ENCODE data around the gene LIX1L. TPM values are rescaled to one million over a fixed set of nuclear protein-coding genes. Genes with fewer than 3 reads are reported as not detected.
A peak's percentile ranks its signal among the peaks of the same experiment; 100 is the strongest.

The LIX1L gene
- total RNA-seq, 2 experiments from 2014 or later: 49.5 to 57.5 TPM

GRCh38 chr1:145893306-145894055 lies 64.3 kb downstream of the LIX1L start:
- Mint-ChIP-seq H3K36me3 (ENCODE audit: low read depth) (no peaks in the 10 kb centered on the region), H3K4me3 (no peak overlapping the region), H3K4me1 (no peaks in the 10 kb centered on the region), H3K27me3 (no peaks in the 10 kb centered on the region), H3K27ac (no peak overlapping the region), H3K9me3 (no peaks in the 10 kb centered on the region)
- no peak for DNase-seq
- ChIA-PET POLR2A (no interaction called here), CTCF (interaction anchor here (1.1 to 2.9 kb wide), 6 partner anchors 9 to 121 kb away, joined by 3 to 10 read pairs (median 5); partner anchors contain the start of genes NUDT17 and RBM8A)

- no peaks in the 10 kb centered on the region for H3K27me3 Mint-ChIP-seq
- CTCF ChIA-PET: interaction anchor here (0.6 to 2.9 kb wide), 13 partner anchors 8 to 121 kb away, joined by 3 to 10 read pairs (median 5); partner anchors contain the start of genes NUDT17 and RBM8A
- H3K27ac Mint-ChIP-seq: no peak overlapping the region
- no peak overlapping the region for H3K4me3 Mint-ChIP-seq
- H3K9me3 Mint-ChIP-seq: no peaks in the 10 kb centered on the region
- no peaks in the 10 kb centered on the region for H3K4me1 Mint-ChIP-seq
- no peak for DNase-seq
- POLR2A ChIA-PET: no interaction called here
- H3K36me3 Mint-ChIP-seq (ENCODE audit: low read depth): no peaks in the 10 kb centered on the region
Measured at GRCh38 chr1:145892486-145893087, 65.2 kb downstream of the LIX1L start.

- H3K4me3 Mint-ChIP-seq: no peak overlapping the region
- peak; percentile 66 for DNase-seq
- peaks cover under 1% of the 10 kb centered on the region for H3K4me1 Mint-ChIP-seq
- no peaks in the 10 kb centered on the region for H3K36me3 Mint-ChIP-seq (ENCODE audit: low read depth)
- CTCF ChIA-PET: interaction anchor here (0.6 to 2.9 kb wide), 20 partner anchors 8 to 125 kb away, joined by 3 to 10 read pairs (median 4); partner anchors contain the start of genes NUDT17 and RBM8A
- no peaks in the 10 kb centered on the region for H3K9me3 Mint-ChIP-seq
- no peak overlapping the region for H3K27ac Mint-ChIP-seq
- POLR2A ChIA-PET: interaction anchor here (0.5 kb wide), 1 partner anchor 427 kb away, joined by 3 read pairs; no protein-coding TSS in a partner anchor
- no peaks in the 10 kb centered on the region for H3K27me3 Mint-ChIP-seq
Measured at GRCh38 chr1:145891587-145892485, 66.0 kb downstream of the LIX1L start.

GRCh38 chr1:145891143-145891542 lies 66.7 kb downstream of the LIX1L start:
- CTCF ChIA-PET: interaction anchor here (0.6 to 2.9 kb wide), 16 partner anchors 8 to 126 kb away, joined by 3 to 10 read pairs (median 4); no protein-coding TSS in a partner anchor
- Mint-ChIP-seq H3K4me3 (no peak overlapping the region), H3K4me1 (peaks cover 4% of the 10 kb centered on the region), H3K27ac (no peak overlapping the region), H3K27me3 (no peaks in the 10 kb centered on the region), H3K36me3 (ENCODE audit: low read depth) (no peaks in the 10 kb centered on the region), H3K9me3 (no peaks in the 10 kb centered on the region)
- no peak for DNase-seq
- POLR2A ChIA-PET: no interaction called here

GRCh38 chr1:145889722-145890121 lies 68.1 kb downstream of the LIX1L start:
- CTCF ChIA-PET: no interaction called here
- H3K27me3 Mint-ChIP-seq: peaks cover 7% of the 10 kb centered on the region

GRCh38 chr1:145887631-145888030 lies 70.2 kb downstream of the LIX1L start:
- no peaks in the 10 kb centered on the region for H3K9me3 Mint-ChIP-seq
- H3K36me3 Mint-ChIP-seq (ENCODE audit: low read depth): no peaks in the 10 kb centered on the region
- H3K27ac Mint-ChIP-seq: no peak overlapping the region
- H3K27me3 Mint-ChIP-seq: peaks cover 26% of the 10 kb centered on the region
- ChIA-PET CTCF (interaction anchor here (1.0 to 10.8 kb wide), 2 partner anchors 17 to 42 kb away, joined by 3 to 63 read pairs; partner anchors contain the start of gene NUDT17), POLR2A (no interaction called here)
- no peak for DNase-seq
- no peak overlapping the region for H3K4me3 Mint-ChIP-seq
- peaks cover 14% of the 10 kb centered on the region for H3K4me1 Mint-ChIP-seq

More at GRCh38 chr1:145889722-145890121, 68.1 kb downstream of the LIX1L start:
- Mint-ChIP-seq H3K36me3 (ENCODE audit: low read depth) (no peaks in the 10 kb centered on the region), H3K4me1 (peaks cover 12% of the 10 kb centered on the region), H3K27ac (no peak overlapping the region), H3K9me3 (no peaks in the 10 kb centered on the region), H3K4me3 (no peak overlapping the region)
- no peak for DNase-seq
- POLR2A ChIA-PET: no interaction called here

GRCh38 chr1:145886816-145887215 lies 71.0 kb downstream of the LIX1L start:
- POLR2A ChIA-PET: no interaction called here
- H3K36me3 Mint-ChIP-seq (ENCODE audit: low read depth): no peaks in the 10 kb centered on the region
- no peaks in the 10 kb centered on the region for H3K9me3 Mint-ChIP-seq
- peaks cover 14% of the 10 kb centered on the region for H3K4me1 Mint-ChIP-seq
- peaks cover 28% of the 10 kb centered on the region for H3K27me3 Mint-ChIP-seq
- no peak overlapping the region for H3K27ac Mint-ChIP-seq
- H3K4me3 Mint-ChIP-seq: peak overlapping the region; percentile 56
- DNase-seq: no peak
- CTCF ChIA-PET: interaction anchor here (1.0 to 10.8 kb wide), 3 partner anchors 16 to 85 kb away, joined by 3 to 63 read pairs (median 3); partner anchors contain the start of gene NUDT17

GRCh38 chr1:145886390-145886789 lies 71.4 kb downstream of the LIX1L start:
- POLR2A ChIA-PET: no interaction called here
- peaks cover 14% of the 10 kb centered on the region for H3K4me1 Mint-ChIP-seq
- no peak for DNase-seq
- no peaks in the 10 kb centered on the region for H3K9me3 Mint-ChIP-seq
- CTCF ChIA-PET: interaction anchor here (1.2 to 10.8 kb wide), 3 partner anchors 16 to 84 kb away, joined by 3 to 63 read pairs (median 11); partner anchors contain the start of gene NUDT17
- H3K27me3 Mint-ChIP-seq: peaks cover 30% of the 10 kb centered on the region
- peak overlapping the region; percentile 77 for H3K4me3 Mint-ChIP-seq
- no peak overlapping the region for H3K27ac Mint-ChIP-seq
- H3K36me3 Mint-ChIP-seq (ENCODE audit: low read depth): no peaks in the 10 kb centered on the region

- no peaks in the 10 kb centered on the region for H3K9me3 Mint-ChIP-seq
Measured at GRCh38 chr1:145885738-145886287, 72.0 kb downstream of the LIX1L start, which contains the start of gene ANKRD35. TSS of gene ANKRD35 (minus strand) at chr1:145885866. CDS start at chr1:145885758, 108 bp downstream.

GRCh38 chr1:145884675-145885074 lies 73.1 kb downstream of the LIX1L start:
- CTCF ChIA-PET: interaction anchor here (0.6 to 10.8 kb wide), 7 partner anchors 7 to 43 kb away, joined by 3 to 63 read pairs (median 4); partner anchors contain the start of genes NUDT17, PIAS3 and RBM8A
- POLR2A ChIA-PET: no interaction called here
- DNase-seq: no peak
- H3K27ac Mint-ChIP-seq: no peak overlapping the region
- H3K36me3 Mint-ChIP-seq (ENCODE audit: low read depth): no peaks in the 10 kb centered on the region
- peaks cover 33% of the 10 kb centered on the region for H3K27me3 Mint-ChIP-seq
- peak overlapping the region; percentile 77 for H3K4me3 Mint-ChIP-seq
- no peaks in the 10 kb centered on the region for H3K9me3 Mint-ChIP-seq
- H3K4me1 Mint-ChIP-seq: peaks cover 14% of the 10 kb centered on the region

More at GRCh38 chr1:145885738-145886287, 72.0 kb downstream of the LIX1L start, which contains the start of gene ANKRD35:
- DNase-seq: peak; percentile 92
- no peaks in the 10 kb centered on the region for H3K36me3 Mint-ChIP-seq (ENCODE audit: low read depth)
- H3K4me1 Mint-ChIP-seq: peaks cover 14% of the 10 kb centered on the region
- H3K27me3 Mint-ChIP-seq: peaks cover 33% of the 10 kb centered on the region
- POLR2A ChIA-PET: no interaction called here
- H3K4me3 Mint-ChIP-seq: peak within 1 kb of the TSS; percentile 77
- no peak within 1 kb of the TSS for H3K27ac Mint-ChIP-seq
- CTCF ChIA-PET: interaction anchor here (0.6 to 10.8 kb wide), 10 partner anchors 10 to 84 kb away, joined by 3 to 63 read pairs (median 4); partner anchors contain the start of genes LIX1L, NUDT17, PIAS3 and RBM8A
